ENCODE measurements around the gene SLC5A8.
"Not testable (repeated sequence)": the region's sequence is repeated elsewhere in the genome, so short reads cannot be mapped to it uniquely, and the experiment has no call there.

Gene SLC5A8

DNA sequence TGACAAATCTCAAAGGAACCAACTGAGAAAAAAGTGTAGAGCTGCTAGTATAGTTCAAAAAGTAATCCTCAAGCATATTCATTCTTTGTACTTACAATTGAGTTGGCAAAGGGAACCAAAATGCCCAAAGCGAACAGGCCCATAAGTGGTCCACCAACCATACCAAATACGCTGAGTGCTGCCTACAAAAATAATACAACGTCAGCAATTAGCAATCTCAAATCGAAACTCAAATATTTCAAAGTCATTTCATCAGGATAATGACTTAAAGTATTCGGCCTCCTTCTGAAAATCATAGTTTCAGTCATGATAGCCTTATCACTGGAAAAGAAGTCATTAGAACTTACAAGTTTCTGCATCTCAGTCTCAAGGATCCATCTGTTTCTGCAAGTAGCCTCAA is 42.0 kb downstream of the SLC5A8 start:
- no peak for DNase-seq (ENCODE audit: low spot score)

- no peak for DNase-seq (ENCODE audit: low spot score)
These were observed 43.2 kb downstream of the SLC5A8 start for GRCh38 chr12:101166866-101167265.

GRCh38 chr12:101165319-101165718 is 44.7 kb downstream of the SLC5A8 start:
- DNase-seq (ENCODE audit: low spot score): no peak

- not testable (repeated sequence) for DNase-seq (ENCODE audit: low spot score)
These were observed 64.1 kb downstream of the SLC5A8 start for GRCh38 chr12:101145777-101146431.

DNA sequence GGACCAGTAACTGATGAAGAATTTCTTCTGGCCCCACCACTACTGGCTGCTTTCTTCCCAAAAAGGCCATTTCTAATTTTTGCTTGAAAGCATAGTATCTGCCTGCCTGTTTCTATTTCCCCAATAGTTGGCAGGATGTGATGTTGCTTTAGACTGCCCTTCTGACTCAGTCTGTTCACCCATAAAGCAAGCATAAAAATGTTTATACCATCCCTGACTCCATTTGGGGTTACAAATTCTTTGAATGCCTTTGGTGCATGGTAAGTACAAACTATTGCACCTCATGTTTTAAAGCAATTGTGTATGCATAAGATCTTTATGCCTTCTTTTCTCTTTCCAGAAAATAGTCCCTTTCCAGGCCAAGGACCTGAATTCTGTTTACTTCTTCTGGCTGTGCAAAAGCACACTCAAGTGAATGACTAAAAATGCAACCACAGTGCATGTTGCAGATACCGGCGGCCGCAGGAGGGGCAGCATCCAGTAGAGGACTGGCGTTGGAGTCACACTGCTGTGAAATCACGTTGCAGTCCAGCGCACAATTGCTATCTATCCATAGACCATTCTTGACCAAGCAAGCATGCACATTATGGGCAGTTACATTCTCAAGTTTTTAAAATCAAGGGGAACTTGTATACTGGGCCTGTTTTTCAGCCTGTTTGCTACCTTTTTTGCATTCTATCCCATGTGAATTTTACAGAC is 82.4 kb downstream of the SLC5A8 start:
- DNase-seq (ENCODE audit: low spot score): no peak

- no peak for DNase-seq (ENCODE audit: low spot score)
These were observed 92.2 kb downstream of the SLC5A8 start for GRCh38 chr12:101117842-101118241.

DNA sequence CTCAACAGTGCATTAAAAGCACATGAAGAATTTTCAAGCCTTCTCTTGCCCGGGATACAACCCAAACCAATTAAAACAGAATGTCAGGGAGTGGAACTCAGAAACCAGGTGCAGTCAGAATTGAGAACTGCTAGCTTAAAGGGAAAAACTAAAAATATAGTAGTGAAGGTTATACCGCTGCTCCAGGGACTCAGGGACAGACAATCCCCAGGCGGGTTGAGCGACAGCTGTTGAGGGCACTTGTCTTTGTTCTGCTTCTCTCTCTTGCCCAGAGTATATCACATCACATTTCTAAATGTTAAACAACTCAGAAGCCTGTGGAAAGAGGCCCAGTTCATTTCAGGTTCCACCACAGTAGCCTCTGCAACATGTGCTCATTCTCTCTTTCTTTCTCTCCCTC is 93.1 kb downstream of the SLC5A8 start:
- DNase-seq (ENCODE audit: low spot score): no peak

- no peak for DNase-seq (ENCODE audit: low spot score)
These were observed 94.7 kb downstream of the SLC5A8 start for GRCh38 chr12:101115326-101115725.

DNA sequence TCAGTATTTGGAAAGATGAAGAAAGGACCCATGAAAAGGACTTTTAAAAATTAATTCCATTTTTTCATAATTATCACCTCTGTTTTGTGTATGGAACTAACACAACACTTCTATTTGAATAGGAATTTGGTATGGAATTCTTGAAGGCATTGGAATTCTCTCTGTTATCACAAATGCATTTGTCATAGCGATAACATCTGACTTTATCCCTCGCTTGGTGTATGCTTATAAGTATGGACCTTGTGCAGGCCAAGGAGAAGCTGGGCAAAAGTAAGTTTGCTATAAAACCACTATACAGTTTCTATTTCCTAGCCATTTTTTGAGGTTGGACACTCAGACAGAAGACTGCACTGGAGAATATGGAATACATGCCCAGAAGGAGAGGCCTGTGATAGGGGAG is 98.6 kb downstream of the SLC5A8 start:
- DNase-seq (ENCODE audit: low spot score): no peak

DNA sequence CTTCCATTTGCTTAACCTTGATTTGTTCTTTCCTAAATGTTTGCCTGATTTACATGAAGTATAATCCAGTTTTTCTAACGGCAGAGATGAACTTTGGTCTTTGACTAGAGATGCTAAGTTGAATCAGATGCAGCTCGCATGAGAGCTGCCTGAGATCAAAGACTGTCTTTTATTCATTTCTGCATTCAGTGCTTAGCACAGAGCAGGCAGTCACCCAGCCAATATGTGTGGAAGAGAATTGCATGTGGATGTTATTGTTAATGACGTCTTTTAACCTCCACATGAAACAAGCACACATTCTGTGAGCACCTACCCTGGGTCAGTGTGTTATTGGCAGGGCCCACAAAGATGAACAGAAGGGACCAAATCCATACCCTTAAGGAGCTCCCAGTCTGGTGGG is 99.2 kb downstream of the SLC5A8 start:
- DNase-seq (ENCODE audit: low spot score): no peak

GRCh38 chr12:101108130-101108529 is 101.9 kb downstream of the SLC5A8 start:
- DNase-seq (ENCODE audit: low spot score): no peak

DNA sequence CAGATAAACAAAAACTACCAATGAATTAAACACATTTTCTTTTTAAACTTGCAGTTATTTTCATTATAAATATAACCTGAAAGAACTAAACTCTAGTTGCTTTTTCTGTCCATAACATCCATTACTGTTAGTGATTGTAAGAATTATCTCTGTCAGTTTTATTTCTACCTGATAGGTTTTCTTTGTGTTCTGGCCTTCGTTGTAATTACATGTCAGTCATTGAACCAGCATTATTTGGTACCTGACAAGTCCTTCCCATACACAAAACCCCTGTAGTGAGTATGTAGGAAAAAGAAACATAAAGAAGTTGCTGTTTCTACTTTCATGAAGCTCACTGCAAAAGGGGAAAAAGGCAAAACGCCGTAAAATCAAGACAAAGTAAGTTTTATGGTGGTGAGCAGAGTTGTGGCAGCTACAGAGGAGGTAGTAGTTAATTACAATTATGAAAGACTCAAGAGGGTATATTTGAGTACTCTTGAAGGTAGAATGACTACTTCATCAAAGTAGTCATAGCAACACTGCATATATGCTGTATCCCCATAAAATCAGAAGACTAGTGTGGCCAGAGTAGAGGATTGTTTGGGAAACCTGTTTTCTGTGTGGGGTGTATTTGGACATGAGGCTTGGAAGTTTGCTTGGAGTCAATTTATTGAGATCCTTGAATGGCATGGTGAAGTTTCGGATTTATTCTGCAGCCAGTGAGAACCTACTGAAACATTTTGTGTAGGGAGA is 102.8 kb downstream of the SLC5A8 start:
- DNase-seq (ENCODE audit: low spot score): no peak

All from RKO (cell line).